ENCODE data around the gene CISH.

The CISH gene

DNA sequence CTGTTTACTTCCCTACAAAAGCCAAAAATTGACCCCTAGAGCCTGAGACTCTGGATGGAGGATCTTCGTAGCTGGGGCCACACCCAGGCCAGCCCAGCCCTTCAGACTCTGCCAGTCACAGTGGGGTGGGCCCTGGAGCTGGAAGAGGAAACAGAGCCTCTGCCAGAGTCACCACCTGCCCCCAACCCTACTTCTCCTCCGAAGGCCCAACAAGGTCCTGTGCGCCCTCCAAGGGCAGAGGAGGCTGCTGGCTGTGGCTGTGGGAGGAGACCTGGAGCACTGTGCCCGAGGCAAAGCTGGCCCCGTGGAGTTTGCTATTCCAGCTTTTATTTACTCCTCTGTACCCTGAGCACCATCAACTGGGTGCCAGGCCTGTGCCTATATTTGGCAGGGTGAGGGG, 19.0 kb downstream of the CISH start:
- DNase-seq = no peak

DNA sequence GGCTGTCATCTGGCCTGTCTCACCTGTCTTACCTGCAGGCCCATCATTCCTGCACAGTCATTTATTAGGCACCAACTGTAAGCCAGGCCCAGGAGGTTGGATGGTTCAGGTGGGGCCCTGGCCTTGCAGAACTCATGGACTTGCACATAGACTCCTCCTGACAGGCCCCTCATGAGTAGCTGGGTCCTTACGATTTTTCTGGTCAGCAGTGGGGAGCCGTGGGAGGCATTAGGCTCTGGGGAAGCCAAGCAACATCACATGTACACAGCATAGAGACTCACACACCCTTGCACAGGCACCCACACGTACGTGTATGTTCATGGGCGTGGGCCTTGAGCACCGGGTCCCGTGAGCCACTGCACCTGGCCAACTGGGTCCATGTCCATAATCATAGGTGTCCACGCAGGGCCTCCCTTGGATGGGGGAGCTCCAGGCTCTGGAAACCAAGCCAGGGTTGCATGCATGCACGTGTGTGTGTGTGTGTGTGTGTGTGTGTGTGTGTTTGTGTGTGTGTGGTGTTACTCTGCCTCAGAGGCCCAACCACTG, 20.3 kb downstream of the CISH start:
- DNase-seq = no peak

DNA sequence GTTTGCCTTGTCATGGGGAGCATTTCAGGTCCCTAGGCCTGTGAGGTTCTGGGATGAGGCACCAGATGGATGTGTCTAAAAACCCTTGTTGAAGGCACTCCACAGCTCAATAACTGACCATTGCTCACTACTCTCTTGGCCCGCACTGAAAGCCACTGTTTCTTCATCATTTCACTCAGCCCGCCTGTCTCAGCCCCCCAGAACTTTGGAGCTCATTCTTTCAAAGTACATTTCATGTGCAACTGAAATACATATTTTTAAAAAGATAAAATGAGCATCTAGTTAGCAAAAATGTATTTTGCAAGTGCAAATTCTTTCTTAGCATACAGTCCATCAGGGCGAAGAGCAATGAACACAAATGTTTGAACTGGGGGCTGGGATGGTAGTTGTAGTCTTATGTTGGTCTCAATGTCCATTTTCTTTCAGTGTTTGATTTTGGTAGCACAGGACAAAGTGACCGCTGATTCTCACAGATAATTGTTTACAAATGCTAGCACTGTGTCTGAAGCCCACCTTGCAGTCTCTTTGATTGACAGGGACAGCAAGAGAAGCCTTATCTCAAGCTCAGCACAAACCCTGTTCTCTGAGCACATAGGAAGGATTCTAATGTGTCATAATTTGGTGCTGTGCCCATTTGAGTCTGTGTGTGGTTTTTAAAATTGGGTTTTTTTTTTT, 22.7 kb downstream of the CISH start:
- DNase-seq = no peak

- DNase-seq = peak; percentile 93
Observed at GRCh38 chr3:50587806-50588758, 23.5 kb downstream of the CISH start.

DNA sequence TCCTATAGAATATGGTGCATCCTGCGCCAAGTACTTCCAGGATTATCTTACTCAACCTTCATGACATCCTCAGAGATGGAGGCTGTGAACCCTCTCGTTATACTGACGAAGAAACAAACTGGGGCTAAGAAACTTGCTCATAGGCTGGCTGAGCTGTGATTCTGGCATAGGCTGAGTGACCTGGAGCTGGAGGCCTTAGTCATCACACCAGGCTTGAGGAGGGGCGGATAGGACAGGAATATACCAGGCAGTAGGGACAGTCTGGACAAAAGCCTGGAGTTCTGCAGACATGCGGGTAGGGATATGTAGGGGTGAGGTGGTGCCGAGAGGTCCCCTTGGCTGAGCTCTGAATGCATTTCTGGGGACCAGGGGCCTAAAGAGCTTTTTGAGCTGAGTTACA, 24.2 kb downstream of the CISH start:
- no peak for DNase-seq

DNA sequence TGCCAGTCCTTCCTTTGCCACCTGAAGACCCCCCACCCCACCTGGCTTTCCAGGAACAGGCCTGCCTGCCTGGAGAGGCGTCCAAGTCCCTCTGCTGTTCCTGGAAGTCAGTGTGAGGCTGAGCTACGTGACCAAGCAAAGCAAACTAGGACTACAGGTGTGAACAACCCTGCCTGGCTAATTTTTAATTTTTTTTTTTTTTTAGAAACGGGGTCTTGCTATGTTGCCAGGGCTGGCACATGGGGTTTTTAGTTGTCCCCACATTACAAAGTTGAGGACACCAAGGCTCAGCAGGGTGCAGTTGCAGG, 24.9 kb downstream of the CISH start:
- no peak for DNase-seq

- no peak for DNase-seq
Observed at GRCh38 chr3:50585919-50586762, 25.4 kb downstream of the CISH start.

GRCh38 chr3:50584391-50584790, 27.2 kb downstream of the CISH start:
- no peak for DNase-seq

GRCh38 chr3:50583897-50584296, 27.7 kb downstream of the CISH start:
- DNase-seq = no peak

DNA sequence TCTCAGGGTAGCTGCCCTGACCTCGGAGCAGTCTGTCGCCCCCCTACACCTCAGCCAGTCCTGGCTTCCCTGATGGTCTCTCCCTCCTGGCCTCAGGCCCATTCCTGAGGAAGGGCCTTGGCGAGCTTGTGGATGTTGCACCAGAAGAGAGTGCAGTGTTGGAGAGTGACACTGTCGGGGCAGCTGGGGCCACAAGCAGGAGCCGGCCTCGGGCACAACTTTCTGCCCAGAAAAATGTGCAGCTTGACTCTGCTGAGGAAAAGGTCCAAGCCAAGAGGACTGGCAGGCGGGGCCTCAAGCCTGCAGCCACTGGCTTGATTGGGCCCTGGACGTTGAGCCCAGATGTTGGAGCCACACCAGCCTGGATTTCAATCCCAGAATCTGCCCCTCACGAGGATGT, 29.5 kb downstream of the CISH start:
- DNase-seq = no peak

- DNase-seq = no peak
Observed at GRCh38 chr3:50581459-50581842, 30.1 kb downstream of the CISH start.

DNA sequence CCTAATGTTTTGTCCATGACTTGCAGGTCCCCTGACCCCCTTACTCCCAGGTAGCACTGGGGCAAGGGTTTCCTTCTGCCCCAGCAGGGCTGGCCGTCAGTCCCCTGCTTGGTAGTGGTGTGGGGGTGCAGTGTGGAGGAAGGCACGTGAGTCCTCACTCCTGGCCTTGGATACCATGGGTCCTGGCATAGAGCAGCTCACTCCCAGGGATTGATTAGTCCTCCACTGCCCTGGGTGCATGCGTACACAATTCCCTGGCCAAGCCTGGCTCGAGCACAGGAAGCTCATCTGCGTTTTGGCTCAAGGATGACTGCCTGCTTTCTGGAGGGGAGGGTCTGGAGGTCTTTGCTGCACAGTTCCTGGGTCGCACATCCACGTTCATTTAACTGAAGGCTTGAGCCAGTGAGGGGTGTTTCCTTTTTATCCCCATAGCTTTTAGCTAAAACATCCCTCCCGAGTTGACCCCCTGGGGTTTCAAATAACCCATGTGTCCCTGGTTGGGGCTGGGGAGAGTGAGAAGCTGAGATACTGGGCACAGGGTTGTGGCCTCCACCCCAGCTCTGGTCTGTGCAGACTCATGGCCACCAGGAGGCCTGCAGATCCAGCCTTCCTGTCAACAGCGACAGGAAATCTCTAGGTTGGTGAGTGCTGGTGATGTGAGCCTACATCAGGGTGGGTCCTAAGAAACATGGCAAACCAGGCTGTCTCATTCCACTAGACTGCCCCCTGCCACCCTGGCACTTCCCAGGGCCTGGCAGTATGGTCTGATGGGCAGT, 30.7 kb downstream of the CISH start:
- DNase-seq = no peak

DNA sequence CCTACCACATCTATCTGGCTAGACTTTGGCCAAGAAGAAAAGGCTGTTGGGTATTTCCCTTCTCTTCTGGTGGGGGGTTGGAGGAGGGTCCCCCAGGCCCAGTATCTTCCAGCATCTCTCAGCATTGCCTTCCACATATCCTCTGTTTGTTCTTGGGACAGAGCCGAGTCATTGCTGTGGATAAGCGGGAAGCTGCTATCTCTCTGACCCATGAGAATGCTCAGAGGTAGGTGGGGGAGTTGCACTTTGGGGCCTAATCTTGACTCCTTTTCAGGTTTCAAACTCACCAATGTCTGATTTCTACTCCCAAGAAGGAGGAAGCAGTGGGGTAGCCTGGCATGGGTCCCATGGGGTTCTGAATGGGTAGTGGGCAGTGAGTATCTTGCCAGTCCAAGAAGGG, 34.2 kb downstream of the CISH start:
- no peak for DNase-seq

GRCh38 chr3:50575372-50575771, 36.2 kb downstream of the CISH start:
- no peak for DNase-seq

DNA sequence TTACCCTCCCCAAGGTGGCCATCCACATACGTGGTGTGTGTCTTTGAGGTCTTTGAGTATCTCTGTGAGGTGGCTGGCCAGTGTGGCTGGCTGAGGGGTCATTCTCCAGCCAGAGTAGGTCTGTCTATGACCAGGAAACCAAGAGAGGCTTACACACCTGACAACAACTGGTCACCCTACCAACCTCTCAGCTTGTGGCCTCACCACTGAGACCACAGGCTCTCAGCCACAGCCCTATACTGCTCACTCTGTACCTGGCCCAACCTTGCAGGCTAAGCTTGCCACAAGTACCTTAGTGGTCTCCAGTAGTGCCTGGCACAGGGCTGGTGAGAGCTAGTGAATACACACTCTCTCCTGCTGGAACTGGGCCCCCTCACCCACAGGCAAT, 37.1 kb downstream of the CISH start:
- peak; percentile 52 for DNase-seq

GRCh38 chr3:50573566-50574443, 37.8 kb downstream of the CISH start:
- peak; percentile 93 for DNase-seq

GRCh38 chr3:50572801-50573371, 38.7 kb downstream of the CISH start:
- peak; percentile 75 for DNase-seq

- peak; percentile 93 for DNase-seq
Observed at GRCh38 chr3:50572158-50572557, 39.4 kb downstream of the CISH start.

DNA sequence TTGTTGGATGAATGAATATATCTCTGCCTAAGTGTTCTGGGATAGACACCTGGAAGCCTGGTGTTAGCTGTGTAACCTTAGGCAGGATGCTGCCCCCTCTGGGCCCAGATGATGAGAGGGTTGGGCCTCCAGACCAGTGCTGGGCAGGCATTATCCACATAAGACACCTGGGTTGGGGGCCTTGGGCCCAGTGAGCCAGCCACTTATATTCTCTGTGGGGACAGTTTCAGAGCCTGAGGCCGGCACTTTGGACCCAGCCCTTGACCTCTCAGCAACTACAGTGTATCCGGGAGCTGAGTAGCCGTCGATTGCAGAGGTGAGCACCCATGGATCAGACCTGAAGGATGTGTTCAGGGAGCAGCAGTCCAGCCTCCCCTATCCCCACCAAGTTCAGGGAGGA, 40.1 kb downstream of the CISH start:
- DNase-seq = no peak

DNA sequence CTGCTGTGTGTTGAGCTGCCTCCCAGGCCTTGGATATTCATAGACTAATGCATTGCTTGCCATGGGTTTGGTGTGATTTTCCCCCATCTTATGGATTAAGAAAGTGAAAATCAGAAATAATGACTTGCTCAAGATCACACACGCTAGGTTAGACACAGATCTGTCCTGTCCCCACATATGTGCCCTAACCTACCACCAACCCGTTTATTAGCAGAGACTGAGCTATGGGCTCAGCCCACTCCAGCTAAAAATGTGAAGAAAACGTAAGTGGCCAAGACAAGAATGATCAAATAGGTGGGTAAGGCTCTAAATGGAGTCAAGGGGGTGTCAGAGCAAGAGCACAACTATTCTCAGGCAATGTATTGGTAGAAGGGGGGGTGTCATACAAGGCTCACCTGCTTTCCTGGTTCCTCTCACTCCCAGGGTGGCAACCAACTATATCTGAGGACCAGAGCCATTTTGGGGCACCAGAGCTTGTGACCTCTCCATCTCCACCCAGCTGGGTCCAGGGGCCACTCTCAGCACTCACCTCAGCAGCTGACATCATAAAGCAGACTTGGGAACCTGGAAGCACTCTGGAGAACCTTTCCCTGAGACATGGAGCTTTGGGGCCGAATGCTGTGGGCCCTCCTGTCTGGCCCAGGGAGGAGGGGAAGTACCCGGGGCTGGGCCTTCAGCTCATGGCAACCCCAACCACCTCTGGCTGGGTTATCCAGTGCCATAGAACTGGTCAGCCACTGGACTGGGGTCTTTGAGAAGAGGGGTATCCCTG, 40.9 kb downstream of the CISH start:
- no peak for DNase-seq
